LoVo (cell line): Measurements from ENCODE around the gene MYH3.

Source experiments
- DNase-seq: peaks from one replicate; pipeline ENCODE4 v3.0.0-alpha.2; 2016; ENCODE audit warnings: low spot score

The MYH3 gene

DNA sequence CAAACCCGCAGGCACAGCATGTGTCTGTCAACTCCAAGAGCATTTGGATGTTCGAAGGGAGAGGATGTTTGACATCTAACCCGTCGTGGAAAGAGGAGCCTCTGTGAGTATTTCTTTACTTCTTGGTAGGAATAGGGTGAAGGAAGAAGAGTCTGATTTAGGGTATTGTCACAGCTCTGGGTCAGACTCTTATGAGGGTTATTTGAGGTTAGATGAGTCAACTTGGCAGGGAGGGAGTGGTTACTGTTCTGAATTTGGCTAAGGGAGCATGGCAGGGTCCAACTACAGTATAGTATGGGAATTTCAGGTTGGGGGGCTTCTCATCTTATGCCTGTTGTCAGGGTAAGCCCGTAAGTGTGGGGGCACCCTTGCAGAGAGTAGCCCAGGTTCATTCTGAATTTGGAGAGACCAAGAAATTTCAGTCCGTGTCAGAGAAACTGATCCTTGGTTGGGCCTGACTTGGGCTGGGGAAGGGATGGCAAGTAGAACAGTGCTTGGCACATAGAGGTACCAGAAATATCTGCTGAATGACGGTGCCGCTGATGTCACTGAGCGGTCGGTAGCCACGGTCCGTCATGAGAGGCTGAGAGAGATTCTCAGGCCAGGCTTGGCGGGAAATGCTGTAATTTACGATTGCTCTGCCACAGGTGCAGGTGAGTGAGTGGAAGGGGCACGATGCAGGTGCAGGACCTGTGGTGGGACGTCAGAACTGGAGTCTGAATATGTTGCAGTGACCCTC, 43.2 kb downstream of the MYH3 start:
- DNase-seq = no peak

DNA sequence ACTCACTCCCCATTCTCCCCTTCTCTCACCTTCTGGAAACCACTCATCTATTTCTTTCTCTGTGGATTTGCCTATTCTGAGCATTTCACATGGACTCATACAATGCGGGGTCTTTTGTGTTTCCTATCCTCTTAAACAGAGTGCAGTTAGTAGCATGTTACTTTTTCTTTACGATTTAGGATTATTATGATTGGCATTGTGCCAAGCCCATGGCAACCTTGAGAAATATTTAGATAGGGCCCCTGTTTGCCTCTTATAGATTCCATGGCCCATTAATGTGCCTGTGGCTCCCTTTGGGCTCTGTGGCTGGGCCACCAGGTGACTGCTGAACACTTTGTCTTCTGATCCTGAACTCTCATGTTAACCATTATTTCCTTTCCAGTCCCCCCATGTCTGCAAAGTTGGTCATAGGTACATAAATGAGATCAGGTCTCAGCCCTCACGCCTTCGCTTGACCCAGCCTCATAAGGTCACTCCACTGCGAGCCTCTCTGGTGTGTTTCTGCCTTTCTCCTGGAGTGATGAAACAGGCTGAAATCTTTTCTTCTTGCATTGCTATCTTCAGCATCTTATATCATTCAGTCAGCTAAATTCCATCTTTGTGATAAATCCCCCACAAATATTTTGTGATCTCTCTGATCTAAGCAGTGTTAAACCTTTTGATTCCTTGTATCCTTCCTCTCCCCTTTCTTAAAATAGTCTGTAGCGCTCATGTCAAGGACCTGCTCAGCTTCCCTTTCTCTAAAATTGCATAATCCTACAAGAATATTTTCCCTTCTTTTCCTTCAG, 44.0 kb downstream of the MYH3 start:
- peak; percentile 3 for DNase-seq

GRCh38 chr17:10610884-10611283, 46.2 kb downstream of the MYH3 start:
- no peak for DNase-seq

GRCh38 chr17:10608244-10608643, 48.9 kb downstream of the MYH3 start:
- no peak for DNase-seq

GRCh38 chr17:10606110-10606509, 51.0 kb downstream of the MYH3 start:
- no peak for DNase-seq

DNA sequence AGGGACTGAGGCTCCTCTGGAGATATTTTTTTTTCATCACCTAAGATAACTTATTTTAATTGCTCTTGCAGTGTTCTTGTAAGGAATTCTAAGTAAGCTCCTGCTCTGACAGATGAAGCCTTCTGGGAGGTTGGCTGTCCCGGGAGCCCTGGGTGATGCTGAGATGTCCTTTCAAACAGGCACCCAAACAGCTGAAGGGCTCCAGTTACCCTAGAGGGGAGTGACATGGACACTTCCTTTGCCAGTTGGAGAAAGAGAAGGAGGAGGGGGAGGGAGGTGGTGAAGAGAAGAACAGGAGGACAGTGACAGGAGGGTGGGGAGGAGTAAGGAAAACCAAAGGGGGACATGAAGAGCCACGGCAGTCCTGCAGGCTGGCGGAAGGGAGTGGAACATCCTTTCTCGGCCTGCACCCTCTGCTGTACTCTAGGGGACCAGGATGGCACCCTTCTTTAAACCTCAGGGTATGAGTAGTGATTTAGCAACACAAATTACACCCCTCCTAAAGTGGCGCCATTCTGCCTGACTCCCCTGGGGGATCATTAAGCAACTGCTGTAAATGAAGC, 51.8 kb downstream of the MYH3 start:
- no peak for DNase-seq

- DNase-seq = no peak
Measured at GRCh38 chr17:10604521-10604920, 52.6 kb downstream of the MYH3 start.

GRCh38 chr17:10603931-10604330, 53.2 kb downstream of the MYH3 start:
- DNase-seq = no peak

DNA sequence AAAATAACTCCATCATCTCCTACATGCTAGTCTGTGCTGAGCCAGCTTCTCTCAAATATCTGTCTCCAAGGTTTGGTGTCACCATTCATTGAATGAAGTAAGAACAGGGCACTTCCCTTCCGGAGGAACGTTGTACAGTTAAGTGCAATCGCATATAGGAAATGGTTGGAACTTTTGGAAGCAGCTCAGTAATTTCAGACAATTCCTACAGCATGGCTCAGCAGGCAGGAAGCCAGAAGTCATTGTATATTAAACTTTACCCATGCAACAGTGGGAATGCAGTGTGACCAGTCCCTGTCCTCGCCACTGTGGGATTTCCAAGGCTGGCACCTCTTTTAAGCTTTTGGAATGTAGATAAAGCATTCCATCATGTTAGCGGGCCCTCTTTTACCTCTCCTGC, 56.5 kb downstream of the MYH3 start:
- no peak for DNase-seq

- no peak for DNase-seq
Measured at GRCh38 chr17:10598621-10599020, 58.5 kb downstream of the MYH3 start.

DNA sequence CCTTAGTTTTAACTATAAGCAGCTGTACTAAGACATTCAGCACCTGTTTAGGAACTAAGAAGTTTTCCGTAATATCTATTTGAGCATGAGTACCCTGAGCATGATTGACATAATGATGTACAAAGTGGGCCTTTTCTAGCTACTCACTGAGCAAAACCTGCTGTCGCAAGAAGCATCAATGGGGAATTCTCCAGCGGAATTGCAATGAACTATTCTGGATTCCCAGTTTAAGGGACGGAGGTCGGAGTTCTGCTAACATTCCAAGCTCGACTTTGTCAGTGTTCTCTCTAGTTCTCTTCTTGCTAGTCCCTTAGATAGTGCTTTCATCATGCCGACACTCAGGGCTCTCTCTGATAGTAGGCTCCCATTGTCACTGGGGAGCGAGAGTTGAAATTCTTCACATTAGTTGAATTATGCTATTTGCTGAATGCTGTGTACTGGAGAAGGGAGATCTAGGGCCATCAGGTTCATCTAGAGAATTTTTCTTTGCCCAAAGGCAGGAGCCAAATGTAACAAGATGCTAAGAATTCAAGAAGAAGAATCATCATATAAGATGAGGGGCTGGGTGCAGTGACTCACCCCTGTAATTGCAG, 67.5 kb downstream of the MYH3 start:
- DNase-seq = no peak

GRCh38 chr17:10585529-10585928, 71.6 kb downstream of the MYH3 start:
- DNase-seq = no peak

DNA sequence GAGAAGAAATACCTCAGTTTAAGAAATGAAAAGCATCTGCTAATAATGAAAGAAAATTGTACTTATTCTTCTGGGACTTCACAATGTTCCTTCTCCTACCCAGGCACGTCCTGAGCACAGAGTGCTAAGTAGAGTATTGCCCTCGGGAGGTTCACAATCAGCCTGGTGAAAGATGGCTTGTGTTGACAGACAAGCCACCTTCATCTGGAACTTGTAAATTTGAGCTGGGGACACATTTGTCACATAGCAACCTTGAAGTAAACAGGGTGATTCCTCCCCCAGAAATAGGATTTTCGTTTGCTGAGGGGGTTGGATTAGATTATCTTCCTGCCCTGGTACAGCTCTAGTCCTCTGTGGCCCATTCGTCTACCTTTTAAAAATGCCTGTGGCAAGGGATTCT, 73.3 kb downstream of the MYH3 start:
- no peak for DNase-seq

DNA sequence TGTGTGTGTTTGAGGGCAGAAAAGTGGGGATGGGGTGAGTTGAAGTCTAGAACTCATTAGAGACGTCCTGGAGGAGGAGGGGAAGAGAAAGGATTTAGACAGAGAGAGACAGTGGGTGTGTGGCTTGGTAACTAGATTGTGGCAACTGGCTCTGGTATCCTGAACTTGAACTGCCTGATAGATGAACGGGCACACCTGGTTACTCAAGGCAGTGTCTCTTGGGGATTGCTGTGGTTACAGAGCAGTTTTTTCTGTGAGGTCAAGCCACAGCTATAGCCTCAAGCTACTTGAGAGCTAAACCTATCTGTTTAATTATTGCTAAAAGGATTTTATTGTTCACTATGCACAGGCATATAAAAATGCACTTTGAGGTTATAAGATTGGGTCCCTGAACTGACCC, 77.8 kb downstream of the MYH3 start:
- no peak for DNase-seq
